Trophoblast cell (in vitro differentiated cells and primary cell): ENCODE measurements around the gene SOHLH2.

ENCODE experiments used
- DNase-seq, 2 donors: peaks; one replicate each; pipeline ENCODE4 v3.0.0-alpha.2; 2016
- H2AFZ ChIP-seq: 2 replicates; pipeline ENCODE4 v1.6.1; 2013; ENCODE audit warnings: low read length, moderate library complexity, mild to moderate bottlenecking; ENCODE audit not compliant: insufficient read depth, poor library complexity
- H2AK5ac ChIP-seq: 2 replicates; pipeline ENCODE4 v1.6.1; 2013; ENCODE audit warnings: mild to moderate bottlenecking, low read length
- H2BK120ac ChIP-seq: 2 replicates; pipeline ENCODE4 v1.6.1; 2013; ENCODE audit warnings: low read length, mild to moderate bottlenecking, moderate library complexity; ENCODE audit not compliant: insufficient read depth, poor library complexity
- H2BK12ac ChIP-seq: 2 replicates; pipeline ENCODE4 v1.6.1; 2013; ENCODE audit warnings: mild to moderate bottlenecking, low read length, moderate library complexity
- H2BK5ac ChIP-seq: 2 replicates; pipeline ENCODE4 v1.6.1; 2013; ENCODE audit warnings: low read length, low read depth, moderate library complexity, mild to moderate bottlenecking; ENCODE audit not compliant: poor library complexity
- H3K14ac ChIP-seq: 2 replicates; pipeline ENCODE4 v1.6.1; 2013; ENCODE audit warnings: mild to moderate bottlenecking, low read length
- H3K18ac ChIP-seq: 2 replicates; pipeline ENCODE4 v1.6.1; 2013; ENCODE audit warnings: mild to moderate bottlenecking, low read length
- H3K23ac ChIP-seq: 2 replicates; pipeline ENCODE4 v1.6.1; 2013; ENCODE audit warnings: low read length
- H3K27ac ChIP-seq: 2 replicates; pipeline ENCODE4 v1.5.1; 2013; ENCODE audit warnings: low read depth, mild to moderate bottlenecking, inconsistent platforms, low read length, moderate library complexity
- H3K27me3 ChIP-seq: 2 replicates; pipeline ENCODE4 v1.6.1; 2013; ENCODE audit warnings: inconsistent platforms, mild to moderate bottlenecking, low read length, moderate library complexity; ENCODE audit not compliant: insufficient read depth
- H3K36me3 ChIP-seq, 2 experiments: 1 replicate in 1 of 2; 2 replicates in 1 of 2; pipeline ENCODE4 v1.6.1; 2013; ENCODE audit warnings: low read length in 2 of 2, mild to moderate bottlenecking in 2 of 2, moderate library complexity in 1 of 2; ENCODE audit not compliant: insufficient read depth in 2 of 2, control insufficient read depth in 1 of 2
- H3K4ac ChIP-seq: 2 replicates; pipeline ENCODE4 v1.6.1; 2013; ENCODE audit warnings: low read depth, mild to moderate bottlenecking, low read length, moderate library complexity
- H3K4me1 ChIP-seq, 2 experiments: 1 replicate in 1 of 2; 2 replicates in 1 of 2; pipeline ENCODE4 v1.6.1; 2013; ENCODE audit warnings: low read length in 2 of 2, mild to moderate bottlenecking in 2 of 2, moderate library complexity in 1 of 2; ENCODE audit not compliant: insufficient read depth in 2 of 2, control insufficient read depth in 1 of 2
- H3K4me2 ChIP-seq: 2 replicates; pipeline ENCODE4 v1.6.1; 2013; ENCODE audit warnings: inconsistent platforms, mild to moderate bottlenecking, low read length, moderate library complexity
- H3K4me3 ChIP-seq: 2 replicates; pipeline ENCODE4 v1.5.1; 2013; ENCODE audit warnings: mild to moderate bottlenecking, low read depth, low read length, inconsistent platforms
- H3K79me1 ChIP-seq: one replicate; pipeline ENCODE4 v1.6.1; 2013; ENCODE audit warnings: low read length
- H3K79me2 ChIP-seq: 2 replicates; pipeline ENCODE4 v1.6.1; 2013; ENCODE audit warnings: low read length, mild to moderate bottlenecking; ENCODE audit not compliant: control insufficient read depth, insufficient read depth, poor library complexity
- H3K9ac ChIP-seq: 2 replicates; pipeline ENCODE4 v1.6.1; 2013; ENCODE audit warnings: mild to moderate bottlenecking, low read length
- H3K9me3 ChIP-seq: 2 replicates; pipeline ENCODE4 v1.6.1; 2013; ENCODE audit warnings: low read depth, mild to moderate bottlenecking, control low read depth, inconsistent platforms, low read length; ENCODE audit not compliant: insufficient read depth
- H4K12ac ChIP-seq: 2 replicates; pipeline ENCODE4 v1.6.1; 2013; ENCODE audit warnings: low read depth, mild to moderate bottlenecking, low read length, moderate library complexity
- H4K8ac ChIP-seq: 2 replicates; pipeline ENCODE4 v1.6.1; 2013; ENCODE audit warnings: low read depth, mild to moderate bottlenecking, low read length, moderate library complexity
- H4K91ac ChIP-seq: one replicate; pipeline ENCODE4 v1.6.1; 2013; ENCODE audit warnings: low read depth, mild to moderate bottlenecking, low read length, moderate library complexity
- WGBS: extraction: QIAGEN DNeasy Blood & Tissue Kit; methylation state at CpG from one replicate; pipeline ENCODE4 v1.1.7; 2013; ENCODE audit warnings: missing lambda C conversion rate; ENCODE audit not compliant: insufficient read length, insufficient coverage; ENCODE audit errors: extremely low coverage; 5-methylcytosine and 5-hydroxymethylcytosine counted together

The SOHLH2 gene

GRCh38 chr13:36163286-36163685 is 51.1 kb downstream of the SOHLH2 start:
- H2AK5ac ChIP-seq = no peak overlapping the region
- H4K12ac ChIP-seq = no peak overlapping the region
- no peak overlapping the region for H3K23ac ChIP-seq
- no peak overlapping the region for H4K91ac ChIP-seq
- no peaks in the 10 kb centered on the region for H3K9me3 ChIP-seq
- no peak overlapping the region for H2BK120ac ChIP-seq
- H3K14ac ChIP-seq = no peak overlapping the region
- H3K4me2 ChIP-seq = no peak overlapping the region
- H3K4me3 ChIP-seq = no peak overlapping the region
- H3K4me1 ChIP-seq = no peaks in the 10 kb centered on the region
- no peak overlapping the region for H4K8ac ChIP-seq
- no peaks in the 10 kb centered on the region for H3K36me3 ChIP-seq
- H2AFZ ChIP-seq = no peak overlapping the region
- no CpG with 5 or more reads among the region's 6 CpGs for WGBS
- H3K79me1 ChIP-seq = no peaks in the 10 kb centered on the region
- no peak overlapping the region for H3K27ac ChIP-seq
- H3K79me2 ChIP-seq = no peaks in the 10 kb centered on the region
- peak in 1 of 2 donors; percentile 20 for DNase-seq
- H2BK5ac ChIP-seq = no peak overlapping the region
- no peaks in the 10 kb centered on the region for H3K27me3 ChIP-seq
- H3K9ac ChIP-seq = no peak overlapping the region
- H3K18ac ChIP-seq = no peak overlapping the region
- no peak overlapping the region for H2BK12ac ChIP-seq
- no peak overlapping the region for H3K4ac ChIP-seq

- no peak overlapping the region for H3K27ac ChIP-seq
- WGBS = no CpG with 5 or more reads among the region's 4 CpGs
Observed at GRCh38 chr13:36160297-36160696, 54.1 kb downstream of the SOHLH2 start.

GRCh38 chr13:36158611-36159010 is 55.7 kb downstream of the SOHLH2 start:
- H3K4me3 ChIP-seq = no peak overlapping the region
- no peak overlapping the region for H4K12ac ChIP-seq
- no peak overlapping the region for H3K4me2 ChIP-seq
- H3K27ac ChIP-seq = no peak overlapping the region
- no peak overlapping the region for H3K9ac ChIP-seq
- H3K79me2 ChIP-seq = no peaks in the 10 kb centered on the region
- no peaks in the 10 kb centered on the region for H3K79me1 ChIP-seq
- no peak overlapping the region for H3K23ac ChIP-seq
- no peak overlapping the region for H2BK12ac ChIP-seq
- no peak overlapping the region for H3K4ac ChIP-seq
- H2BK5ac ChIP-seq = no peak overlapping the region
- H4K8ac ChIP-seq = no peak overlapping the region
- no peaks in the 10 kb centered on the region for H3K36me3 ChIP-seq
- no CpG with 5 or more reads among the region's 4 CpGs for WGBS
- no peak overlapping the region for H3K18ac ChIP-seq
- no peak overlapping the region for H2AK5ac ChIP-seq
- H3K9me3 ChIP-seq = no peaks in the 10 kb centered on the region
- peak in 1 of 2 donors; percentile 5 for DNase-seq
- H3K27me3 ChIP-seq = peaks cover 2% of the 10 kb centered on the region
- H2AFZ ChIP-seq = no peak overlapping the region
- H2BK120ac ChIP-seq = no peak overlapping the region
- H3K4me1 ChIP-seq = peaks cover 0 to 3% of the 10 kb centered on the region in 2 experiments
- no peak overlapping the region for H3K14ac ChIP-seq
- no peak overlapping the region for H4K91ac ChIP-seq

More at GRCh38 chr13:36160297-36160696, 54.1 kb downstream of the SOHLH2 start:
- H2BK12ac ChIP-seq = no peak overlapping the region
- H2BK5ac ChIP-seq = no peak overlapping the region
- H3K4me3 ChIP-seq = no peak overlapping the region
- no peaks in the 10 kb centered on the region for H3K79me2 ChIP-seq
- no peak overlapping the region for H3K4ac ChIP-seq
- H4K8ac ChIP-seq = no peak overlapping the region
- H3K79me1 ChIP-seq = no peaks in the 10 kb centered on the region
- no peak overlapping the region for H4K91ac ChIP-seq
- no peak overlapping the region for H3K23ac ChIP-seq
- no peak for DNase-seq
- H3K4me2 ChIP-seq = no peak overlapping the region
- H2AK5ac ChIP-seq = no peak overlapping the region
- H2BK120ac ChIP-seq = no peak overlapping the region
- H3K4me1 ChIP-seq = no peaks in the 10 kb centered on the region
- no peak overlapping the region for H3K14ac ChIP-seq
- no peak overlapping the region for H2AFZ ChIP-seq
- H3K18ac ChIP-seq = no peak overlapping the region
- no peak overlapping the region for H3K9ac ChIP-seq
- H4K12ac ChIP-seq = no peak overlapping the region
- no peaks in the 10 kb centered on the region for H3K9me3 ChIP-seq
- no peaks in the 10 kb centered on the region for H3K27me3 ChIP-seq
- no peaks in the 10 kb centered on the region for H3K36me3 ChIP-seq

GRCh38 chr13:36157480-36157879 is 56.9 kb downstream of the SOHLH2 start:
- Histone ChIP-seq H3K27ac (no peak overlapping the region), H2AK5ac (no peak overlapping the region), H4K8ac (no peak overlapping the region), H3K18ac (no peak overlapping the region), H3K14ac (no peak overlapping the region), H2AFZ (no peak overlapping the region), H3K9ac (no peak overlapping the region), H3K36me3 (no peaks in the 10 kb centered on the region), H2BK12ac (no peak overlapping the region), H3K4ac (no peak overlapping the region), H3K79me2 (no peaks in the 10 kb centered on the region), H2BK120ac (no peak overlapping the region), H3K27me3 (peaks cover 2% of the 10 kb centered on the region), H3K4me2 (no peak overlapping the region), H3K79me1 (no peaks in the 10 kb centered on the region), H3K4me3 (no peak overlapping the region), H3K9me3 (no peaks in the 10 kb centered on the region), H4K12ac (no peak overlapping the region), H4K91ac (no peak overlapping the region), H3K4me1 (peaks cover 0 to 3% of the 10 kb centered on the region in 2 experiments), H3K23ac (no peak overlapping the region), H2BK5ac (no peak overlapping the region)
- WGBS = no CpG with 5 or more reads among the region's 1 CpG
- DNase-seq = no peak
